Gastrocnemius medialis (tissue), 4 donors: ENCODE measurements around the gene ZNF335. TPM values are rescaled to one million over a fixed set of nuclear protein-coding genes. Genes with fewer than 3 reads are reported as not detected.

Experiments used
- ATAC-seq, 2 donors: fragments of 150-250 bp; one replicate each; pipeline ENCODE4 v1.9.1; 2016
- DNase-seq, 2 donors: peaks; one replicate each; pipeline ENCODE4 v3.0.0-alpha.2; 2019
- H3K27ac ChIP-seq, 4 donors: fragments of 200-600 bp; sonication (generic); 1 replicate in 1 of 4; 2 replicates in 3 of 4; pipeline ENCODE4 v1.5.1; 2016 to 2018; ENCODE audit warnings: mild to moderate bottlenecking in 2 of 4, moderate library complexity in 1 of 4
- H3K27me3 ChIP-seq, 3 donors: fragments of 200-600 bp; sonication (generic) in 2 of 3; 1 replicate in 1 of 3; 2 replicates in 2 of 3; pipeline versions ENCODE4 v1.5.1 to v1.6.0; 2016 to 2019; ENCODE audit warnings: mild to moderate bottlenecking in 1 of 3, moderate library complexity in 1 of 3
- H3K36me3 ChIP-seq, 2 donors: fragments of 200-600 bp; sonication (generic) in 1 of 2; one replicate each; pipeline ENCODE4 v1.5.1; 2017 to 2018
- H3K4me1 ChIP-seq, 2 donors: fragments of 200-600 bp; sonication (generic) in 1 of 2; one replicate each; pipeline ENCODE4 v1.5.1; 2016 to 2017; ENCODE audit warnings: mild to moderate bottlenecking in 2 of 2
- H3K4me3 ChIP-seq, 4 donors: fragments of 200-600 bp; sonication (generic) in 3 of 4; 1 replicate in 1 of 4; 2 replicates in 3 of 4; pipeline ENCODE4 v1.5.1; 2016 to 2019; ENCODE audit warnings: mild to moderate bottlenecking in 2 of 4
- H3K9me3 ChIP-seq, 3 donors: fragments of 200-600 bp; sonication (generic) in 2 of 3; 1 replicate in 1 of 3; 2 replicates in 2 of 3; pipeline ENCODE4 v1.5.1; 2016 to 2019
- CTCF ChIP-seq, 5 experiments: fragments of 450-650 bp in 3 of 5; fragments of 200-600 bp in 2 of 5; sonication (generic) in 2 of 5; IDR thresholded peaks in 4 of 5; conservative IDR thresholded peaks in 1 of 5; 1 replicate in 4 of 5; 2 replicates in 1 of 5; pipeline ENCODE4 v1.5.1; 2016 to 2019; ENCODE audit warnings: antibody characterized with exemption in 5 of 5, mild to moderate bottlenecking in 3 of 5, moderate library complexity in 3 of 5
- POLR2A ChIP-seq, 2 donors: fragments of 450-650 bp; IDR thresholded peaks; one replicate each; pipeline ENCODE4 v1.6.1; 2017; ENCODE audit warnings: antibody characterized with exemption in 2 of 2, mild to moderate bottlenecking in 2 of 2, moderate library complexity in 2 of 2
- in situ Hi-C, 4 donors: fragments of 200-750 bp; cut with MboI; loops; one replicate each; pipeline versions ENCODE4 v1.15.0 to v1.8.0; 2017; ENCODE audit warnings: low sequenced_read_pairs in 4 of 4
- intact Hi-C: fragments of 100-400 bp; cut with DNase I; formaldehyde crosslinking; loops from one replicate; pipeline ENCODE4 v1.15.1; 2023; ENCODE audit warnings: low total_unique reads
- total RNA-seq, 4 donors: library from RNA; depleted of rRNA; stranded (reverse); fragments of >200 nt; gene quantifications; one replicate each; pipeline versions ENCODE4 v1.1.0 to v1.2.3, GENCODE V29; 2016

ZNF335 gene
- total RNA-seq, 4 donors from 2014 or later, result 8.3 to 19.1 (median 12.7) TPM

GRCh38 chr20:45976086-45976485 lies 4.1 kb upstream of the ZNF335 start:
- TF ChIP-seq CTCF (IDR thresholded peaks at IDR 0.05 in 4 of 5, conservative IDR thresholded peaks at IDR 0.05 in 1 of 5) (no peak), POLR2A (IDR thresholded peaks at IDR 0.05) (no peak)
- in situ Hi-C loops, result no loop called here
- Histone ChIP-seq H3K4me1 (peaks cover 4 to 7% of the 10 kb centered on the region in 2 donors), H3K4me3 (no peak overlapping the region), H3K27me3 (no peaks in the 10 kb centered on the region), H3K27ac (no peak overlapping the region), H3K9me3 (no peaks in the 10 kb centered on the region), H3K36me3 (no peaks in the 10 kb centered on the region)
- intact Hi-C loops, result no loop called here
- DNase-seq (no peak), ATAC-seq (no peak)

- intact Hi-C loops (no loop called here), in situ Hi-C loops (no loop called here)
- no peak overlapping the region for H3K4me3 ChIP-seq
- ATAC-seq (no peak), DNase-seq (no peak)
- no peaks in the 10 kb centered on the region for H3K36me3 ChIP-seq
- H3K9me3 ChIP-seq, result no peaks in the 10 kb centered on the region
- peaks cover 7 to 11% of the 10 kb centered on the region in 2 donors for H3K4me1 ChIP-seq
- no peak for TF ChIP-seq POLR2A (IDR thresholded peaks at IDR 0.05)
- no peak for TF ChIP-seq CTCF (IDR thresholded peaks at IDR 0.05 in 4 of 5, conservative IDR thresholded peaks at IDR 0.05 in 1 of 5)
- H3K27me3 ChIP-seq, result no peaks in the 10 kb centered on the region
- H3K27ac ChIP-seq, result no peak overlapping the region
Observed at GRCh38 chr20:45975686-45976085, 3.7 kb upstream of the ZNF335 start.

GRCh38 chr20:45974896-45975565 lies 3.0 kb upstream of the ZNF335 start:
- in situ Hi-C loops (loop anchor here in 1 of 4 donors (25.0 kb wide), 1 partner anchor 163 kb away; the partner anchor contains the start of gene UBE2C), intact Hi-C loops (loop anchor here (5.0 kb wide), 3 partner anchors 427 to 1763 kb away; partner anchors contain the start of gene OSER1)
- no peak for DNase-seq
- Histone ChIP-seq H3K4me3 (no peak overlapping the region), H3K36me3 (no peaks in the 10 kb centered on the region), H3K27me3 (no peaks in the 10 kb centered on the region), H3K27ac (no peak overlapping the region), H3K4me1 (peaks cover 12 to 17% of the 10 kb centered on the region in 2 donors), H3K9me3 (no peaks in the 10 kb centered on the region)
- no peak for TF ChIP-seq POLR2A (IDR thresholded peaks at IDR 0.05)
- no peak for TF ChIP-seq CTCF (IDR thresholded peaks at IDR 0.05 in 4 of 5, conservative IDR thresholded peaks at IDR 0.05 in 1 of 5)
- ATAC-seq, result no peak

- peak overlapping the region; percentile 74 to 97 (median 88) for H3K4me3 ChIP-seq
- peaks cover 0 to 7% of the 10 kb centered on the region in 2 donors for H3K36me3 ChIP-seq
- H3K9me3 ChIP-seq, result no peaks in the 10 kb centered on the region
- DNase-seq (no peak), ATAC-seq (no peak)
- in situ Hi-C loops (loop anchor here in 1 of 4 donors (25.0 kb wide), 1 partner anchor 160 kb away; the partner anchor contains the start of gene UBE2C), intact Hi-C loops (loop anchor here (1.0 to 5.0 kb wide), 4 partner anchors 38 to 1760 kb away; partner anchors contain the start of genes OSER1 and PCIF1)
- H3K27me3 ChIP-seq, result no peaks in the 10 kb centered on the region
- H3K27ac ChIP-seq, result peak overlapping the region; percentile 90 to 99 (median 96)
- H3K4me1 ChIP-seq, result peaks cover 32 to 36% of the 10 kb centered on the region in 2 donors
- TF ChIP-seq POLR2A (IDR thresholded peaks at IDR 0.05), result no peak
- TF ChIP-seq CTCF (IDR thresholded peaks at IDR 0.05 in 4 of 5, conservative IDR thresholded peaks at IDR 0.05 in 1 of 5), result no peak
Observed at GRCh38 chr20:45972500-45973183, 639 bp upstream of the ZNF335 start.
